ENCODE results near the gene TBXAS1.

Gene TBXAS1

GRCh38 chr7:140023728-140024127 lies 194.7 kb downstream of the TBXAS1 start:
- peak overlapping the region; percentile 59 for H3K27ac ChIP-seq
- no peak for TF ChIP-seq CTCF (conservative IDR thresholded peaks at IDR 0.05)
- no peak for TF ChIP-seq ZFX (IDR thresholded peaks at IDR 0.05)

- H3K27ac ChIP-seq, result no peak overlapping the region
- TF ChIP-seq CTCF (conservative IDR thresholded peaks at IDR 0.05) (no peak), ZFX (IDR thresholded peaks at IDR 0.05) (no peak)
Observed at GRCh38 chr7:140024585-140024984, 195.5 kb downstream of the TBXAS1 start.

- H3K27ac ChIP-seq, result no peak overlapping the region
- no peak for TF ChIP-seq ZFX (IDR thresholded peaks at IDR 0.05)
- no peak for TF ChIP-seq CTCF (conservative IDR thresholded peaks at IDR 0.05)
Observed at GRCh38 chr7:140025241-140025640, 196.2 kb downstream of the TBXAS1 start.

GRCh38 chr7:140025814-140026433 lies 196.9 kb downstream of the TBXAS1 start:
- H3K27ac ChIP-seq, result no peak overlapping the region
- TF ChIP-seq ZFX (IDR thresholded peaks at IDR 0.05), result no peak
- no peak for TF ChIP-seq CTCF (conservative IDR thresholded peaks at IDR 0.05)

- H3K27ac ChIP-seq, result no peak overlapping the region
- TF ChIP-seq ZFX (IDR thresholded peaks at IDR 0.05) (no peak), CTCF (conservative IDR thresholded peaks at IDR 0.05) (no peak)
Observed at GRCh38 chr7:140026935-140027334, 197.9 kb downstream of the TBXAS1 start.

- TF ChIP-seq CTCF (conservative IDR thresholded peaks at IDR 0.05), result no peak
- no peak for TF ChIP-seq ZFX (IDR thresholded peaks at IDR 0.05)
- no peak overlapping the region for H3K27ac ChIP-seq
Observed at GRCh38 chr7:140027858-140028257, 198.8 kb downstream of the TBXAS1 start.

GRCh38 chr7:140028311-140028710 lies 199.2 kb downstream of the TBXAS1 start:
- no peak overlapping the region for H3K27ac ChIP-seq
- no peak for TF ChIP-seq CTCF (conservative IDR thresholded peaks at IDR 0.05)
- TF ChIP-seq ZFX (IDR thresholded peaks at IDR 0.05), result no peak
